GM10266 (cell line): Measurements from ENCODE around the gene PSG2.
"Not testable (repeated sequence)": the region's sequence is repeated elsewhere in the genome, so short reads cannot be mapped to it uniquely, and the experiment has no call there.

Source experiments
- DNase-seq: peaks from one replicate; pipeline ENCODE4 v3.0.0; 2012; ENCODE audit errors: extremely low spot score
- TF ChIP-seq, protein P1 (sequence below): IDR thresholded peaks from 2 replicates; pipeline ENCODE4 v1.5.1; 2012; ENCODE audit warnings: mild to moderate bottlenecking, low read depth; ENCODE audit not compliant: control insufficient read depth, insufficient read depth; ENCODE audit errors: missing control alignments

The PSG2 gene

DNA sequence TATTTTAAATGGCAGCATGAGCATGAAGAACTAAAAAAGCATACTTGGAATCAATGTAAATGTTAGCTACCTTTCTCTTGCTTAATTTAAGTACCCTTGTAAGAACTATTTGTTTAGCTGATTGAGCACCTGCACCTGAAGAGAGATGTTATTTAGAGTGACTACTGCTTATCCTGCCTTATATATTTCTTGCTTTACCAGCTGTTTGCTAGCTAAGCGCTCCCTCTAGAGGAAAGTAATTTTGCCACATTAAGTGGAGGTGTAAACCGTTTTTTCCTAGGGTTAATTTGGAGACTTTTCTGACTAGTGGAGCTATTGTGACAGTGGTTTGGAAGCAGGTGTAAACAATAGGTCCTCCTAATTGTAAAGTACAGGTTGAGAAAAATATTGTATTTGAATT lies 19.4 kb upstream of the PSG2 start:
- TF ChIP-seq, protein P1, sequence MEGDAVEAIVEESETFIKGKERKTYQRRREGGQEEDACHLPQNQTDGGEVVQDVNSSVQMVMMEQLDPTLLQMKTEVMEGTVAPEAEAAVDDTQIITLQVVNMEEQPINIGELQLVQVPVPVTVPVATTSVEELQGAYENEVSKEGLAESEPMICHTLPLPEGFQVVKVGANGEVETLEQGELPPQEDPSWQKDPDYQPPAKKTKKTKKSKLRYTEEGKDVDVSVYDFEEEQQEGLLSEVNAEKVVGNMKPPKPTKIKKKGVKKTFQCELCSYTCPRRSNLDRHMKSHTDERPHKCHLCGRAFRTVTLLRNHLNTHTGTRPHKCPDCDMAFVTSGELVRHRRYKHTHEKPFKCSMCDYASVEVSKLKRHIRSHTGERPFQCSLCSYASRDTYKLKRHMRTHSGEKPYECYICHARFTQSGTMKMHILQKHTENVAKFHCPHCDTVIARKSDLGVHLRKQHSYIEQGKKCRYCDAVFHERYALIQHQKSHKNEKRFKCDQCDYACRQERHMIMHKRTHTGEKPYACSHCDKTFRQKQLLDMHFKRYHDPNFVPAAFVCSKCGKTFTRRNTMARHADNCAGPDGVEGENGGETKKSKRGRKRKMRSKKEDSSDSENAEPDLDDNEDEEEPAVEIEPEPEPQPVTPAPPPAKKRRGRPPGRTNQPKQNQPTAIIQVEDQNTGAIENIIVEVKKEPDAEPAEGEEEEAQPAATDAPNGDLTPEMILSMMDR: no peak
- no peak for DNase-seq

DNA sequence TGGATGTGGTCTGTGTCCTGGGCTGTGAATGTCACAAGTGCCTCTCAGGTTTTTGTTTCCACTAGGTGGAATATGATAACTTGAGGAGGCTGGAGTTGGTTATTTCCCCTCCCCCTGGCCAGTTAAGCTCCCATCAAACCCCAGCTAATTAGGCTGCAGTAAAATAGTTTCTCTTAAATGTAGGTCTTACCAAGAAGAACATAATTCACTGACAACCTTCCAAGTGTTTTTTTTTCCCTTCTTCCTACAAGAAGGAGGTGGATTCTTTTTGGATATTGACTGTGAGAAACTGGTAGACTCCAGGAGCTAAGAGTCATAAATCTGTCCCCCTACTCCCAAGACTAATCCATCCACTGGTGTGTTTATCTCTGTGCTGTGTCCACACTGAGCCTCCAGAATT lies 15.9 kb upstream of the PSG2 start:
- not testable (repeated sequence) for DNase-seq

DNA sequence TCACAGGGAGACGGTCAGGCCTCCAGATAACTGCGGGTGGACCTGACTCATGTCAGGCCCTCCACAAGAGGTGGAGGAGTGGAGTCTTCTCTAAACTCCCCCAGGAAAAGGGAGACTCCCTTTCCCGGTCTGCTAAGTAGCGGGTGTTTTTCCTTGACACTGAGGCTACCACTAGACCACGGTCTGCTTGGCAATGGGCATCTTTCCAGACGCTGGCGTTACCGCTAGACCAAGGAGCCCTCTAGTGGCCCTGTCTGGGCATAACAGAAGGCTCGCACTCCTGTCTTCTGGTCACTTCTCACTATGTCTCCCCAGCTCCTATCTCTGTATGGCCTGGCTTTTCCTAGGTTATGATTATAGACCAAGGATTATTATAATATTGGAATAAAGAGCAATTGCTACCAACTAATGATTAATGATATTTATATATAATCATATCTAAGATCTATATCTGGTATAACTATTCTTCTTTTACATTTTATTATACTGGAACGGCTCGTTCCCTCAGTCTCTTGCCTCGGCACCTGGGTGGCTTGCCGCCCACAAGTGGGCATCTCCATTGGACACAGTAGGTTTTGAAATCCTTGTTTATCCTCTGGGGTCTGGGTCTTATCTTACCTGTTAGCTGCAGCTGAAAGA lies 5.3 kb upstream of the PSG2 start:
- TF ChIP-seq, protein P1: peak; percentile 53
- DNase-seq: not testable (repeated sequence)

DNA sequence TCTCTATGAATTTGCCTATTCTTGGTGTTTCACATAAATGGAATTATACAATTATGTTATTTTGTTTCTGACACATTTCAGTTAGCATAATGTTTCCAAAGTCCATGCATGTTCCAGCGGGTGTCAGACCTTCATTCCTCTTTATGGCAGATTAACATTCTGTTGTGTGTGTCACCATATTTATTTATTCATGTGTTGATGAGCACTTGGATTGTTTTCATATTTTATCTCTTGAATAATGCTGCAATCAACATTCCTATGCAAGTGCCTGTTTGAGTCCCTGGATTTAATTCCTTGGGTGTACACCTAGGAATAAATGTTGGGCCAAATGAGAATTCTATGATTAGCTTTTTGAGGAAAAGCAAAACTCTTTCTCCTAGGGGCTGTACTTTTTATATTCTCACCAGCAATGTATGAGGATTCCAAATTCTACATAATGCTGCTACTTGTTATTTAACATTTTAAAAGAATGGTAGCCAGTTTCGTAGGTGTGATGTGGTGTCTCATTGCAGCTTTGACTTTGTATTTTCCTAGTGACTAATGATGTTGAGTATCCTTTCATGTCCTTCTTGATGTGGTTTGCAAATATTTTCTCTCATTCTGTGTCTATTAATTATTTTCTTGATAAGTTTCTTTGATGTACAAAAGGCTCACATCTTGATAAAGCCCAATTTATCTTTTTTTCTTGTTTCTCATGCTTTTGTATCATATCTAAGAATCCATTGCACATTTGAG lies 3.5 kb upstream of the PSG2 start:
- DNase-seq: not testable (repeated sequence)

DNA sequence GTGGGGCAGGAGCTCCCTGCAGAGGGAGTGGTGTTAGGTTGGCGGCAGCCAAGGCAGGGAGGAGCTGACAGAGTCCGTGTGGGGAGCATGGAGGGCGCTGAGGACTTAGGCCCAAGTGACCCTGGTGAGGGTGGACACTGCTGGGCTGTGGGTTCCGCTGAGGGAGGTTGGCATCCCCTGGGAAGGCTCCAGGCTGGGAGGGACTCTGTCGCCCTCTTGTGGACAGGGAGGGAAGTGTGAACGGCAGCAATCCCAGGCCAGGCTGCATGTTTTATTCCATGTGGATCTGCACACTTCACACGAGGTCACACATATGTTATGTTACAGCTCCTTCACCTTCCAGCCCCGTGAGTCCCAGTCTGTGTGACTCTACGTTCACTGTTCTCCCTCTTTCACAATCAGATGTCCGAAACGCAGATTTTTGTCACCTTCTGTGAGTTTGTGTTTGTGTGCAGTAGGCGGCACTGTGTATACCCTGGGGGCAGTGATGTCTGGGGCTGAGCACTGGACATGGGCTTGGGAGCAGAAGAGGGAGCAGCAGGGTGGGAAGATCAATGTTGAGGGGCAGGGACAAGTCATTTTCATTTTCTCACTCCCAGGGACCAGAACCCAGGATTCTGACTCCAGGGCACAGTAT lies 1.8 kb upstream of the PSG2 start:
- not testable (repeated sequence) for DNase-seq
- TF ChIP-seq, protein P1: peak; percentile 43

DNA sequence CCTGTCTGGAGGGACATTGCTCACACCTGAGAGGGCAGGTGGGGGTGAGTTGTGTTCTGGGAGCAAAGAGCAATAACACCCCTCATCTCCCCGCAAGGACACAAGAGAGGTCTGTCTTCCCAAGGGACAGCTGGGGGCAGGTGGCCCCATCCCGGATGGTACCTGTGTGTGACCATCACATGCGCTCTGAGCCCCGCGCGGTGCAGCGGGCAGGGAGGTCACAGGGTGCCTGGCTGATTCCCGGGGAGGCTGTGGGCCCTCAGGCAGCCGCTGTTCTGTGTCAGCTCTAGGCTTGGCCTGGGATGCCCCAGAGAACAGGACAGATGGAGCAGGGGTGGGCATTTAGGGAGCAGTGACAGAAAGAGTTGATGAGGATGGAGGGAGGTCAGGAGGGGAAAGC lies 1.2 kb upstream of the PSG2 start:
- not testable (repeated sequence) for DNase-seq

DNA sequence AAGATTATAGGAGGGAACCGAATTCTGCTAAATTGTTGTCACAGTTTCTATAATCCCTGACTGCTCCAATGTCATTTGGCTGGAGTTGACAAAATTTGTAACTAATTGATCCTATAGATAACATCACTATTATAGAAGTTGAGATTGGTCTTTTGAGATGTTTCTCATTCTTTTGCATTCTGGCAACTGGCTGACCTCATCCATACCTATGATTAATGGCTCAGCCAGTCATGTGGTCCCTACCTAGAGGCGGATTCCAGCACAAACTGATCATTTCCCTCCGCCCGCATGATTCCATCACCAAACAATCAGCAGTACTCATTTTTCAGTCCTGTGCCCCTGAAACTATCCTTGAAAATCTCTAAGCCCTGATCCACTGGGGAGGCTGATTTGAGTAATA lies 4.2 kb downstream of the PSG2 start:
- DNase-seq: no peak
- TF ChIP-seq, protein P1: no peak

DNA sequence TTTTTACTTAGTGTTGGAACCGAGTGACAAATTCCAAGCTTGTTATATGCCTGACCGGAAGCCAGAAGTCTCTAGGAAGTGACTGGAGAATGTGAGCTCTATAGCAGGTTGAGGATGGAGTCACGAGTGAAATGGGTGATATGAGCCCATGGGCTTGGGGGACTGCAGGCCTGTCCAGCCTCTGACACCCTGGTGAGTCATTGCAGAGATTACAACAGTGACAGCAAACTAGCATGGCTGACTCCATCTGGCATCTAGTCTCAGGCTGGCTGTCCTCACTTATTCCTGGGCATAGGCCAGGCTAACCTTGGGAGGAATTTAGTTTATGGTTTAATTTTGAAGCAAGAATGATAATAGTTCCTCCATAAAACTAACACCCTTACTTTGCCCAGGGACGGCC lies 4.6 kb downstream of the PSG2 start:
- not testable (repeated sequence) for DNase-seq

DNA sequence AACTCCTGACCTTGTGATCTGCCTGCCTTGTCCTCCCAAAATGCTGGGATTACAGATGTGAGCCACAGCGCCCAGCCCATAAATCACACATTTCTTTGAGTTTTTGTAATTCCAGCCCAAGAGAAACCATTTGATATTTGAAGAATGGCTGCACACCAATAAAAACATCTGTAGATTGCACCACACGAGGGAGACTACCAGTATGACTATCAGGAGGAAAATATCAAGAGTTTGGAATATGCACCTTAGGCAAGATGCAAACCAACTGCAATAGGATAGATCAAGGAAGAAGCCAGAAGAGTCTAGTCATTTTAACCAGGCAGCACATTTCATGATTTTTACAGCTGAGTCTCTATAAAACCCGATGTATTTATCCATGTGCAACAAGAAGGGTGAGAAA lies 20.1 kb downstream of the PSG2 start:
- DNase-seq: not testable (repeated sequence)

DNA sequence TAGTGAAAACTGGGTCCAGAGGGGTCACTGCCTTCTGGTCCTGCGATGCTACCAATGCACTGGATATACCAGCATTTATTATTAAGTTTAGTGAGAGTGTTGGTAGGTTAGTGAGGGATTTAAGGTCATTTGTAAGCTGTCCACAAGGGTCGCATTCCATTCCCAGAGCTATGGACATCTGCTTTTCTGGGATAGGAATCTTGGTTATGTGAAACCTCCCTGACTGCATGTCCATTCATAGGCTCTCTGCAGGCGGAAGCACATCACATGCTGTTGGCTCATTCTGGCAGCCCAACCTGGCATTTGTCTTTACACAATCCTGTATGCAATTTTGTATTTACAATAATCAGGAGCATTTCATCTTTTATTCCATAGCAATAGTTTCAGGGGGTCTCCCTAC lies 21.2 kb downstream of the PSG2 start:
- DNase-seq: not testable (repeated sequence)

DNA sequence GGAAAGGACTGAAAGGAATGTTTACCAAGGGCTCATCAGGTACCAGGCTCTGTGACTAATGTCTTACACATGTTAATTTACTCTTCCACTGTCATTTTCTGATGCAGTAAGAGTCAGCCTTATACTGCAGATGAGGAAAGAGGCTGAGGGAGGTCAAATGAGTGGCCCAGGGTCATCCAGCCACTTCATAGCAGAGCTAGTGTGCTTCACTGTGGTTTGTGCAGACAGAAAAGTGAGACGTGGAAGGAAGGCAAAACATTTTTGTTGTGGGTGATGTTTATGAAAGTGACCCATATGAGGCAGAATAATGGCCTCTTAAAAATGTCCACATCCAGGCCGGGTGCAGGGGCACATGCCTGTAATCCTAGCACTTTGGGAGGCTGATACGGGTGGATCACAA lies 22.2 kb downstream of the PSG2 start:
- DNase-seq: not testable (repeated sequence)

DNA sequence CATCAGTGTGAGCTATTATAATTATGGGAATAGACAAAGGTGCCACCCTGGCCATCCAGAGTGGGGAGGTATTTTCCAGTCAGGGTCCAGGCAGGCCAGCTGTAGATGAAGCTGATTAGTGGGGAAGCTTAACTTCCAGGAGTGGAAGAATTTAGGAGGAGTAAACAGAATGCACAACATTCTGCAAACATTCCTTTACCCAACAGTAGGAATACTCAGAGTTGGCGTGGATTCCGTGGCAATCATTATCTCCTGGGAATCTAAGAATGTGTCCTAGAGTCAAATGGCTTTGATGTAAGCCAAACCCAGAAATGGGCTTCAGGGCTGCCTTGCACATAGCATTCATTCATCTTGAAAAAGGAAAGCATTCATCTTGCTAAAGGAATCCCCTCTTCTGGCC lies 23.0 kb downstream of the PSG2 start:
- DNase-seq: not testable (repeated sequence)

DNA sequence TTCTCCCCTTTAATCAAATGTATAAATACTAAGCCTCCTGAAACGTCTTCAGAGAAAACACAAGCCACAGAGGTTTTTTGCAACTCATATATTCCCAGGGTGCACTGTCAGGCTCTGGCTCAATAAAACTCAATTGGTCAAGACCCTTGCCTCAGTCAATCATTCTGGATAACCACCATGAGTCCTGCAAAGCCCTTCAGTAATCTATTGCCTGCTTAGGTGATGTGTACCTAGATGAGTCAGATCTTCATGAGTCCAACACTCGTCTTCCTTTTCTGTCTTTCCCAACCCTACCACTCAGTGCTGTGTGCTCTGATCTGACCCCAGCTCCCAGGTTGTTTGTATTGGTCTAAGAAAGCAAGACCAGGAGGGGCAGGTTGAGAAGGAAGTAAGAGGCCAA lies 24.1 kb downstream of the PSG2 start:
- DNase-seq: not testable (repeated sequence)

DNA sequence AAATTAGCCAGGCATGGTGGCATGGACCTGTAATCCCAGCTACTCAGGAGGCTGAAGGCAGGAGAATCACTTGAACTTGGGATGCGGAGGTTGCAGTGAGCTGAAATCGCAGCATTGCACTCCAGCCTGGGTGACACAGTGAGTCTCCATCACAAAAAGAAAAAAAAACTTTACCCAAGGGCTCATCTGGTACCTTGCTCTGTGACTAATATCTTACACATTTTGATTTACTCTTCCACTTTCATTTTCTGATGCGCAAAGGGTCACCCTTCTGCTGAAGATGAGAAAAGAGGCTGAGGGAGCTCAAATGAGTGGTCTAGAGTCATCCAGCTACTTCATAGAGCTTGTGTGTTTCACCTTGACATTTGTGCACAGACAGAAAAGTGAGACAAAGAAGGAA lies 34.5 kb downstream of the PSG2 start:
- not testable (repeated sequence) for DNase-seq

DNA sequence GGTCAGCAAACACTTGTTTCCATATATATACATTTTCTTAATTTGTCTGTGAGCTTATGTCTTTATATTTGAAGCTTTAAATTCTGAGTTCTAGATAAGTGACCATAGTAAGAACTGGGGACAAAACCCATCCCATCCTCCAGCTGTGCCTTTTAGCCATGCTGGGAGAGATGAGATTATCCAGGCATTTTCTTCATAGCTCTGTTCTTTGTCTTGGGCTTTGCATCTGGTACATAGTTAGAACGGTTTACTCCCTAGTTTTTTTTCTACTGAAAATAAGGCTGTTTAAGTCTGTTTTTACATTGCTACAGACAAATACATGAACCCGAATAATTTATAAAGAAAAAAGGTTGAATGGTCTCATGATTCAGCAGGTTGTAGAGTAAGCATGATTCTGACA lies 35.9 kb downstream of the PSG2 start:
- not testable (repeated sequence) for DNase-seq
